Measurements from ENCODE around the gene BICDL1. TPM values are rescaled to one million over a fixed set of nuclear protein-coding genes. Genes with fewer than 3 reads are reported as not detected.
"Not testable (repeated sequence)": the region's sequence is repeated elsewhere in the genome, so short reads cannot be mapped to it uniquely, and the experiment has no call there.

Gene BICDL1
- total RNA-seq, 1 experiment from 2014 or later, result 18.2 TPM

GRCh38 chr12:120015313-120015712, 26.3 kb downstream of the BICDL1 start:
- ChIA-PET CTCF (no interaction called here), POLR2A (no interaction called here), RAD21 (ENCODE audit: low non-redundant PET in 1 of 2, low total read pairs in 2 of 2, uncharacterized antibody in 2 of 2, unreplicated experiment in 2 of 2) (no interaction called here)
- Histone ChIP-seq H3K27me3 (ENCODE audit: insufficient read depth, low read length) (no peaks in the 10 kb centered on the region), H3K9ac (ENCODE audit: low read length) (no peak overlapping the region), H3K4me3 (replicated peaks in 1 of 2; ENCODE audit: low read depth in 1 of 2, low read length in 2 of 2) (no peak overlapping the region), H3K27ac (ENCODE audit: low read depth, low read length) (no peak overlapping the region), H2AFZ (ENCODE audit: low read depth, low read length, poor library complexity, severe bottlenecking) (no peak overlapping the region), H3K9me3 (ENCODE audit: control insufficient read depth in 1 of 2, insufficient read depth in 1 of 2, low read depth in 1 of 2, low read length in 2 of 2) (no peaks in the 10 kb centered on the region), H4K20me1 (ENCODE audit: insufficient read depth) (no peaks in the 10 kb centered on the region), H3K9me2 (ENCODE audit: insufficient read depth) (no peaks in the 10 kb centered on the region), H3K79me2 (ENCODE audit: insufficient read depth, low read length) (no peaks in the 10 kb centered on the region), H3K36me3 (ENCODE audit: control insufficient read depth in 1 of 2, insufficient read depth in 2 of 2, low read length in 2 of 2) (no peaks in the 10 kb centered on the region), H3K4me1 (ENCODE audit: control insufficient read depth in 1 of 2, insufficient read depth in 2 of 2, low read length in 2 of 2) (peaks cover 19 to 22% of the 10 kb centered on the region in 2 experiments), H3K4me2 (ENCODE audit: low read length) (no peak overlapping the region)
- ATAC-seq, result no peak
- DNase-seq (ENCODE audit: low read depth, low spot score), result no peak
- no TSS peak for BruUV-seq (replicated peaks)
- intact Hi-C loops (cut with micrococcal nuclease), result no loop called here
- TF ChIP-seq FOSL1 (IDR thresholded peaks at IDR 0.05; ENCODE audit: low read depth) (no peak), CEBPB (IDR thresholded peaks at IDR 0.05; ENCODE audit: low read depth) (no peak), ZFX (IDR thresholded peaks at IDR 0.05) (no peak), ELF1 (IDR thresholded peaks at IDR 0.05; ENCODE audit: borderline replicate concordance, low read depth) (no peak), POLR2A (IDR thresholded peaks at IDR 0.05; ENCODE audit: borderline replicate concordance, extremely low read depth, insufficient read depth, insufficient read length) (no peak), SP1 (IDR thresholded peaks at IDR 0.05; ENCODE audit: low read depth) (no peak), REST (IDR thresholded peaks at IDR 0.05; ENCODE audit: low read depth) (no peak), EZH2phosphoT487 (IDR thresholded peaks at IDR 0.05; ENCODE audit: borderline replicate concordance) (no peak), YY1 (IDR thresholded peaks at IDR 0.05; ENCODE audit: extremely low read depth, insufficient replicate concordance, low read depth, low read length) (no peak), JUND (IDR thresholded peaks at IDR 0.05) (no peak)

- H3K4me2 ChIP-seq (ENCODE audit: low read length); H3K9me2 ChIP-seq (ENCODE audit: insufficient read depth); H3K27me3 ChIP-seq (ENCODE audit: insufficient read depth, low read length); H3K4me3 ChIP-seq (replicated peaks in 1 of 2; ENCODE audit: low read depth in 1 of 2, low read length in 2 of 2); ATAC-seq; POLR2A ChIA-PET; H3K36me3 ChIP-seq (ENCODE audit: control insufficient read depth in 1 of 2, insufficient read depth in 2 of 2, low read length in 2 of 2); CTCF ChIA-PET; H3K9me3 ChIP-seq (ENCODE audit: control insufficient read depth in 1 of 2, insufficient read depth in 1 of 2, low read depth in 1 of 2, low read length in 2 of 2); H4K20me1 ChIP-seq (ENCODE audit: insufficient read depth); DNase-seq (ENCODE audit: low read depth, low spot score); intact Hi-C loops (cut with micrococcal nuclease); H3K79me2 ChIP-seq (ENCODE audit: insufficient read depth, low read length); H2AFZ ChIP-seq (ENCODE audit: low read depth, low read length, poor library complexity, severe bottlenecking); H3K27ac ChIP-seq (ENCODE audit: low read depth, low read length); RAD21 ChIA-PET (ENCODE audit: low non-redundant PET in 1 of 2, low total read pairs in 2 of 2, uncharacterized antibody in 2 of 2, unreplicated experiment in 2 of 2); BruUV-seq (replicated peaks); H3K9ac ChIP-seq (ENCODE audit: low read length): not testable (repeated sequence)
- peaks cover 19 to 22% of the 10 kb centered on the region in 2 experiments for H3K4me1 ChIP-seq (ENCODE audit: control insufficient read depth in 1 of 2, insufficient read depth in 2 of 2, low read length in 2 of 2)
Measured at GRCh38 chr12:120016199-120016598, 27.2 kb downstream of the BICDL1 start.
